BJ (cell line): ENCODE measurements around the gene FSCB. TPM values are rescaled to one million over a fixed set of nuclear protein-coding genes. Genes with fewer than 3 reads are reported as not detected.

ENCODE experiments used
- CTCF ChIA-PET: fragments of 350-600 bp; formaldehyde crosslinking; extraction: SDS; loops from one replicate; lab custom pipeline; 2021; ENCODE audit warnings: antibody characterized with exemption, inconsistent platforms; lab: Yijun Ruan, JAX
- POLR2A ChIA-PET: fragments of 300-600 bp; sonication (Branson Sonifier 250); formaldehyde crosslinking; extraction: SDS; loops from one replicate; lab custom pipeline; 2021; ENCODE audit warnings: antibody characterized with exemption; lab: Charles Lee
- DNase-seq: peaks from one replicate; pipeline ENCODE4 v3.0.0-alpha.2; 2011; ENCODE audit warnings: low read depth
- H3K27me3 ChIP-seq: 2 replicates; pipeline ENCODE4 v1.6.0; 2011; ENCODE audit warnings: low read length; ENCODE audit not compliant: control insufficient read depth, insufficient read depth
- H3K36me3 ChIP-seq: 2 replicates; pipeline ENCODE4 v1.5.1; 2011; ENCODE audit warnings: low read length; ENCODE audit not compliant: control insufficient read depth, insufficient read depth
- H3K4me3 ChIP-seq: 2 replicates; pipeline ENCODE4 v1.5.1; 2011; ENCODE audit warnings: low read depth, mild to moderate bottlenecking, control low read depth, low read length
- CTCF ChIP-seq: IDR thresholded peaks from 2 replicates; pipeline ENCODE4 v1.5.1; 2011; ENCODE audit warnings: low read depth, mild to moderate bottlenecking, control low read depth, inconsistent platforms, low read length, moderate library complexity; ENCODE audit not compliant: insufficient read depth
- polyA plus RNA-seq: library from polyadenylated mRNA; depleted of rRNA; stranded (reverse); fragments of >200 nt; gene quantifications from 2 replicates; pipeline ENCODE4 v1.2.3, GENCODE V29; 2011

The FSCB gene
- polyA plus RNA-seq, 1 experiment, result not detected

- no peak for TF ChIP-seq CTCF
- ChIA-PET POLR2A (no interaction called here), CTCF (no interaction called here)
- Histone ChIP-seq H3K4me3 (no peak overlapping the region), H3K36me3 (no peaks in the 10 kb centered on the region), H3K27me3 (no peaks in the 10 kb centered on the region)
- DNase-seq, result no peak
Observed at GRCh38 chr14:44461811-44462210, 45.3 kb downstream of the FSCB start.
